Transverse colon (tissue), 4 donors: ENCODE results near the gene TRIM54. TPM values are rescaled to one million over a fixed set of nuclear protein-coding genes. Genes with fewer than 3 reads are reported as not detected.

Source experiments
- DNase-seq: peaks from one replicate; pipeline ENCODE4 v3.0.0-alpha.2; 2019
- H3K27ac ChIP-seq, 4 donors: fragments of 200-600 bp; sonication (generic); 2 replicates each; pipeline ENCODE4 v1.5.1; 2016 to 2018; ENCODE audit warnings: inconsistent platforms in 4 of 4
- H3K27me3 ChIP-seq: fragments of 200-600 bp; sonication (generic); 2 replicates; pipeline ENCODE4 v1.5.1; 2017; ENCODE audit warnings: inconsistent platforms
- H3K36me3 ChIP-seq, 4 donors: fragments of 200-600 bp; sonication (generic); 2 replicates each; pipeline ENCODE4 v1.5.1; 2017 to 2019; ENCODE audit warnings: inconsistent platforms in 4 of 4
- H3K4me1 ChIP-seq, 4 donors: fragments of 200-600 bp; sonication (generic); 2 replicates each; pipeline ENCODE4 v1.5.1; 2017 to 2020; ENCODE audit warnings: inconsistent platforms in 4 of 4
- H3K4me3 ChIP-seq, 4 donors: fragments of 200-600 bp; sonication (generic); 1 replicate in 1 of 4; 2 replicates in 3 of 4; pipeline versions ENCODE4 v1.5.1 to v1.6.1; 2017 to 2019; ENCODE audit warnings: inconsistent platforms in 4 of 4
- H3K9me3 ChIP-seq, 2 donors: fragments of 200-600 bp; sonication (generic); 2 replicates each; pipeline ENCODE4 v1.5.1; 2017 to 2019; ENCODE audit warnings: inconsistent platforms in 2 of 2
- EP300 ChIP-seq: sonication (generic); formaldehyde crosslinking; IDR thresholded peaks from one replicate; pipeline ENCODE4 v1.6.1; 2017; ENCODE audit warnings: antibody characterized with exemption, low read depth
- POLR2A ChIP-seq: fragments of 450-650 bp; IDR thresholded peaks from one replicate; pipeline ENCODE4 v1.6.1; 2016; ENCODE audit warnings: antibody characterized with exemption, mild to moderate bottlenecking, moderate library complexity
- POLR2AphosphoS5 ChIP-seq, 3 donors: sonication (generic); formaldehyde crosslinking; IDR thresholded peaks; one replicate each; pipeline ENCODE4 v1.6.1; 2016; ENCODE audit warnings: antibody characterized with exemption in 3 of 3
- WGBS, 2 donors: methylation state at CpG; one replicate each; pipeline ENCODE4 v1.1.5; 2018; ENCODE audit warnings: low coverage in 1 of 2; 5-methylcytosine and 5-hydroxymethylcytosine counted together
- in situ Hi-C, 4 donors: fragments of 200-750 bp; cut with MboI; loops; one replicate each; pipeline versions ENCODE4 v1.15.0 to v1.15.1; 2017; ENCODE audit warnings: low sequenced_read_pairs in 3 of 4, low pct_ligation_motif_present in 1 of 4, low pct_unique_long_range_greater_than_20kb in 1 of 4
- intact Hi-C: fragments of 100-400 bp; cut with DNase I; formaldehyde crosslinking; loops from one replicate; pipeline ENCODE4 v1.15.1; 2023; ENCODE audit warnings: low total_unique reads
- total RNA-seq, 4 donors: library from RNA; depleted of rRNA; stranded (reverse); fragments of >200 nt; gene quantifications; one replicate each; pipeline ENCODE4 v1.1.0, GENCODE V29; 2016
- TF ChIP-seq, protein P1 (sequence below), 5 experiments: fragments of 200-600 bp in 3 of 5; fragments of 450-650 bp in 2 of 5; sonication (generic) in 3 of 5; IDR thresholded peaks; 1 replicate in 2 of 5; 2 replicates in 3 of 5; pipeline ENCODE4 v1.5.1; 2016 to 2017; ENCODE audit warnings: antibody characterized with exemption in 5 of 5, inconsistent platforms in 3 of 5, mild to moderate bottlenecking in 2 of 5, moderate library complexity in 1 of 5

The TRIM54 gene
- total RNA-seq, 4 donors from 2014 or later: 0.40 to 1.9 (median 1.2) TPM; not detected in 1

DNA sequence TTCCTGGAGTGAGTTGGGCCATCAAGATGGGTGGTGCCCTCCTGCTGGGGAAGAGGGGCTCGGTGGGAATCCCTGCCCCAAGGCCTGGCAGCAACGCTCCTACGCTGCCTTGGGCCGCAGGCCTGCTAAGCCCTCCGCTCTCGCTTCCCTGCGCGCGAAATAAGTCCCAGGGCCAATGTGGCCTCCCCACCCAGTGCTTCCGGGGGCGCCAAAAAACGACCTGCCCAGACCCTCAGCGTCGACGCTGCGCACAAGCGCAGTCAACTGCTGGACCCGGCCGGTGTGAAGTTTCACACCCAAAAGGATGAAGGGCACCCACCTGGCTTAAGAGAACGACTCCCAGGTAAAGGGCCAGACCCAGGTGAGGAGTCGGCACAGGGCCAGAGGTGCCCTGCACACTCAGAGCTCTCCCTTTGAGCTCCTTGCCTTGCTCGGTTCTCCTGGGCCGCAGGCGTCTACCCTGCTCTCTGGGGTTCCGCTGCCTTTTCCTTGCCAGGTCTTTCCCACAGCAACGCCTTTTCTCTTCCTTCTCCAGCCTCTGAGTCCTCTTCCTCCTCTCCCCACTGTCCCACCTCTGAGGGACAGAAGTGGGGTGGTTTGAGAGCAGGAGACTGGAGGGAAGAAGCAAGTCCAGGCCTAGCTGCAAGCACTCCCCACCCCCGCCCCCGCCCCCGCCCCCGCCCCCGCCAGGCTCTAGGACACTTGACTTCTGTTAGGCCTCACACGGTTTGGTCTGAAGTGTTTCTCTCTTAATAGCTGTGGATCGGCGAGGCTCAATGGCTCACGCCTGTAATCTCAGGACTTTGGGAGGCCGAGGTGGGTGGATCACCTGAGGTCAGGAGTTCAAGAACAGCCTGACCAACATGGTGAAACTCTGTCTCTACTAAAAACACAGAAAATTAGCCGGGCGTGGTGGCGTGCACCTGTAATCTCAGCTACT, 6.7 kb upstream of the TRIM54 start, which contains the start of gene DNAJC5G:
TSS of gene DNAJC5G (plus strand) at position 223 of the 940 bp plus-strand sequence. CDS start 1,296 bp downstream, outside the sequence.
- in situ Hi-C loops: loop anchor here (10.0 to 25.0 kb wide), 2 partner anchors 311 to 313 kb away; partner anchors contain the start of gene MAPRE3 (in 3 of the 4)

GRCh38 chr2:27278010-27278409, 4.2 kb upstream of the TRIM54 start:
- WGBS, 2 donors: 57 to 67% methylated on average over 1 of the region's 1 CpG
- Histone ChIP-seq H3K27ac (no peak overlapping the region), H3K36me3 (no peaks in the 10 kb centered on the region), H3K4me3 (no peak overlapping the region), H3K27me3 (peaks cover 42% of the 10 kb centered on the region), H3K4me1 (no peaks in the 10 kb centered on the region), H3K9me3 (no peaks in the 10 kb centered on the region)
- intact Hi-C loops (no loop called here), in situ Hi-C loops (loop anchor here (10.0 to 25.0 kb wide), 2 partner anchors 313 to 316 kb away; partner anchors contain the start of gene MAPRE3 (in 3 of the 4))
- no peak for DNase-seq
- TF ChIP-seq, protein P1, sequence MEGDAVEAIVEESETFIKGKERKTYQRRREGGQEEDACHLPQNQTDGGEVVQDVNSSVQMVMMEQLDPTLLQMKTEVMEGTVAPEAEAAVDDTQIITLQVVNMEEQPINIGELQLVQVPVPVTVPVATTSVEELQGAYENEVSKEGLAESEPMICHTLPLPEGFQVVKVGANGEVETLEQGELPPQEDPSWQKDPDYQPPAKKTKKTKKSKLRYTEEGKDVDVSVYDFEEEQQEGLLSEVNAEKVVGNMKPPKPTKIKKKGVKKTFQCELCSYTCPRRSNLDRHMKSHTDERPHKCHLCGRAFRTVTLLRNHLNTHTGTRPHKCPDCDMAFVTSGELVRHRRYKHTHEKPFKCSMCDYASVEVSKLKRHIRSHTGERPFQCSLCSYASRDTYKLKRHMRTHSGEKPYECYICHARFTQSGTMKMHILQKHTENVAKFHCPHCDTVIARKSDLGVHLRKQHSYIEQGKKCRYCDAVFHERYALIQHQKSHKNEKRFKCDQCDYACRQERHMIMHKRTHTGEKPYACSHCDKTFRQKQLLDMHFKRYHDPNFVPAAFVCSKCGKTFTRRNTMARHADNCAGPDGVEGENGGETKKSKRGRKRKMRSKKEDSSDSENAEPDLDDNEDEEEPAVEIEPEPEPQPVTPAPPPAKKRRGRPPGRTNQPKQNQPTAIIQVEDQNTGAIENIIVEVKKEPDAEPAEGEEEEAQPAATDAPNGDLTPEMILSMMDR (IDR thresholded peaks at IDR 0.05): no peak
- TF ChIP-seq POLR2AphosphoS5 (IDR thresholded peaks at IDR 0.05): no peak
- TF ChIP-seq EP300: no peak
- TF ChIP-seq POLR2A: no peak

More for the DNA sequence above, 6.7 kb upstream of the TRIM54 start, which contains the start of gene DNAJC5G:
- 82% methylated on average over 39 of the region's 39 CpGs; no CpG with 5 or more reads in 1 of the 2 donors for WGBS, 2 donors
- H3K27me3 ChIP-seq: peaks cover 42% of the 10 kb centered on the region
- no peak for DNase-seq
- H3K36me3 ChIP-seq: no peaks in the 10 kb centered on the region
- no peak within 1 kb of the TSS for H3K4me3 ChIP-seq
- no peaks in the 10 kb centered on the region for H3K4me1 ChIP-seq
- H3K27ac ChIP-seq: no peak within 1 kb of the TSS
- intact Hi-C loops: no loop called here
- TF ChIP-seq POLR2AphosphoS5 (IDR thresholded peaks at IDR 0.05): no peak
- TF ChIP-seq, protein P1 (IDR thresholded peaks at IDR 0.05): no peak
- H3K9me3 ChIP-seq: no peaks in the 10 kb centered on the region

DNA sequence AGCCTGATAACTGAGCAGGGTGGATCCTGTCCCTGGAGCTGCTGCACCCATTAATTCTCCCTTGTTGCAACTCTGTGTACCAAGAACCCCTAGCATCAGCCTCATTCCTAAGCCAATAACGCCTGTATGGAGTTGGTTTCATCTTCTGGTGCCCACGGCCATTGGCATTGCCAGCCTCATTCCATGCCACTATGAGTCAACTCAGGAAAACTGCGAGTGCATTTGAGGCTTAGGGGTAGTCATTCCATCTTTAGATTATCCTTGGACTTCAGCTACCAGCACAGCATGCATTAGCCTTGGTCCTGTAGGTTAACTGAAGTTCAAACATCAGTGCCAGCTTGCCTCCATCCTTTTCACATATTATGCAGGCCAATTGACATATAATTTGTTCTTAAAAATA, 1.4 kb upstream of the TRIM54 start:
- intact Hi-C loops: loop anchor here (2.0 to 10.0 kb wide), 2 partner anchors 182 to 316 kb away; no protein-coding TSS in a partner anchor
- Histone ChIP-seq H3K4me3 (no peak overlapping the region), H3K4me1 (no peaks in the 10 kb centered on the region), H3K36me3 (no peaks in the 10 kb centered on the region), H3K27ac (no peak overlapping the region), H3K27me3 (peaks cover 44% of the 10 kb centered on the region), H3K9me3 (no peaks in the 10 kb centered on the region)
- WGBS, 2 donors: 60 to 61% methylated on average over 1 to 3 of the region's 3 CpGs
- no peak for DNase-seq
- TF ChIP-seq EP300: no peak
- TF ChIP-seq POLR2A: no peak
- TF ChIP-seq, protein P1 (IDR thresholded peaks at IDR 0.05): no peak
- TF ChIP-seq POLR2AphosphoS5 (IDR thresholded peaks at IDR 0.05): no peak
- in situ Hi-C loops: loop anchor here (5.0 to 25.0 kb wide), 3 partner anchors 176 to 319 kb away; partner anchors contain the start of gene MAPRE3 (in 3 of the 4)

DNA sequence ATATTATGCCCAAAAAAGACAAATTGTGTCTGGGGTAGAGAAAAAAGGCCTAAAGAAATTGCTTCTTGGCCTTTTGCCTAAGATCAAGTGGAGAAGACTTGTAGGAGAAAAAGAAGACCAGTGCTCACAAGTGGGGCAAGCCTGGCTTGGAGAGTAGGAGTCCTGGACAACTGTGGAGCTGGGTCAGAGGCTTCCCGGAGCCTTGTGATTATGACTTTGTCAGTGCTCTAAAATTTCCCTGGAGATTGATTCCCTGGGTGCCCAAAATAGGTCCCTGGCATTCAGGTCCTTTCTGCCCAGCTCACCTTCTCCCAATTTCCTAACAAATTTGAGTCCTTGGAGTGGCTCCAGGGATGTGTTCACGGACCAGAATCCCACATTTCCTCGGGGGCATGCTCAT, 787 bp upstream of the TRIM54 start:
- 70 to 78% methylated on average over 3 of the region's 3 CpGs for WGBS, 2 donors
- no peaks in the 10 kb centered on the region for H3K9me3 ChIP-seq
- TF ChIP-seq POLR2A (no peak), POLR2AphosphoS5 (IDR thresholded peaks at IDR 0.05) (no peak), EP300 (no peak)
- TF ChIP-seq, protein P1 (IDR thresholded peaks at IDR 0.05): no peak
- H3K27ac ChIP-seq: no peak overlapping the region
- no peak overlapping the region for H3K4me3 ChIP-seq
- H3K36me3 ChIP-seq: no peaks in the 10 kb centered on the region
- intact Hi-C loops: loop anchor here (2.0 to 10.0 kb wide), 2 partner anchors 183 to 317 kb away; no protein-coding TSS in a partner anchor
- DNase-seq: no peak
- in situ Hi-C loops: loop anchor here (5.0 to 25.0 kb wide), 3 partner anchors 177 to 319 kb away; partner anchors contain the start of gene MAPRE3 (in 3 of the 4)
- H3K27me3 ChIP-seq: peaks cover 40% of the 10 kb centered on the region
- no peaks in the 10 kb centered on the region for H3K4me1 ChIP-seq
